GM23248 (cell line): ENCODE data around the gene FNTB.

Experiments used
- EZH2 ChIP-seq: fragments of 200-600 bp; sonication (generic); IDR thresholded peaks from 2 replicates; pipeline ENCODE4 v1.6.1; 2018; ENCODE audit warnings: antibody characterized with exemption, mild to moderate bottlenecking; ENCODE audit not compliant: insufficient read depth, poor library complexity, severe bottlenecking
- EZH2phosphoT487 ChIP-seq: fragments of 200-600 bp; sonication (generic); IDR thresholded peaks from 2 replicates; pipeline ENCODE4 v1.6.1; 2018; ENCODE audit warnings: antibody characterized with exemption, moderate library complexity, mild to moderate bottlenecking, low read depth; ENCODE audit not compliant: insufficient read depth

GRCh38 chr14:64971943-64972791 lies 14.5 kb upstream of the FNTB start, which contains the start of gene RAB15:
- TF ChIP-seq EZH2 (no peak), EZH2phosphoT487 (no peak)
